Neural cell (in vitro differentiated cells): ENCODE data around the gene ASCC1.

ENCODE experiments used
- EP300 ChIP-seq: fragments of 450-650 bp; conservative IDR thresholded peaks from 2 replicates; pipeline ENCODE4 v1.6.1; 2014; ENCODE audit warnings: antibody characterized with exemption, mild to moderate bottlenecking, moderate library complexity; ENCODE audit not compliant: poor library complexity, severe bottlenecking
- EZH2 ChIP-seq: fragments of 200-600, 300-800 bp; shearing (Covaris generic), sonication (generic); IDR thresholded peaks from 2 replicates; pipeline ENCODE4 v1.6.1; 2014; ENCODE audit warnings: antibody characterized with exemption, low read length, borderline replicate concordance, mild to moderate bottlenecking; ENCODE audit not compliant: insufficient read depth, poor library complexity, severe bottlenecking
- MXI1 ChIP-seq: fragments of 450-650 bp; conservative IDR thresholded peaks from 2 replicates; pipeline ENCODE4 v1.6.1; 2014; ENCODE audit warnings: antibody characterized with exemption, mild to moderate bottlenecking; ENCODE audit not compliant: poor library complexity, severe bottlenecking
- RAD21 ChIP-seq: fragments of 450-650 bp; conservative IDR thresholded peaks from 2 replicates; pipeline ENCODE4 v1.6.1; 2014; ENCODE audit warnings: antibody characterized with exemption, mild to moderate bottlenecking, moderate library complexity
- SMC3 ChIP-seq: fragments of 450-650 bp; conservative IDR thresholded peaks from 2 replicates; pipeline ENCODE4 v1.6.1; 2014; ENCODE audit warnings: antibody characterized with exemption, mild to moderate bottlenecking, moderate library complexity; ENCODE audit not compliant: poor library complexity
- TAF1 ChIP-seq: IDR thresholded peaks from 2 replicates; pipeline ENCODE4 v1.6.1; 2012; ENCODE audit warnings: low read depth
- TF ChIP-seq, protein P1 (sequence below): fragments of 450-650 bp; IDR thresholded peaks from 2 replicates; pipeline ENCODE4 v1.5.1; 2014; ENCODE audit warnings: antibody characterized with exemption, mild to moderate bottlenecking, moderate library complexity; ENCODE audit not compliant: poor library complexity, severe bottlenecking
- TF ChIP-seq, protein P2 (sequence below): IDR thresholded peaks from 2 replicates; pipeline ENCODE4 v1.6.1; 2012; ENCODE audit warnings: borderline replicate concordance

DNA sequence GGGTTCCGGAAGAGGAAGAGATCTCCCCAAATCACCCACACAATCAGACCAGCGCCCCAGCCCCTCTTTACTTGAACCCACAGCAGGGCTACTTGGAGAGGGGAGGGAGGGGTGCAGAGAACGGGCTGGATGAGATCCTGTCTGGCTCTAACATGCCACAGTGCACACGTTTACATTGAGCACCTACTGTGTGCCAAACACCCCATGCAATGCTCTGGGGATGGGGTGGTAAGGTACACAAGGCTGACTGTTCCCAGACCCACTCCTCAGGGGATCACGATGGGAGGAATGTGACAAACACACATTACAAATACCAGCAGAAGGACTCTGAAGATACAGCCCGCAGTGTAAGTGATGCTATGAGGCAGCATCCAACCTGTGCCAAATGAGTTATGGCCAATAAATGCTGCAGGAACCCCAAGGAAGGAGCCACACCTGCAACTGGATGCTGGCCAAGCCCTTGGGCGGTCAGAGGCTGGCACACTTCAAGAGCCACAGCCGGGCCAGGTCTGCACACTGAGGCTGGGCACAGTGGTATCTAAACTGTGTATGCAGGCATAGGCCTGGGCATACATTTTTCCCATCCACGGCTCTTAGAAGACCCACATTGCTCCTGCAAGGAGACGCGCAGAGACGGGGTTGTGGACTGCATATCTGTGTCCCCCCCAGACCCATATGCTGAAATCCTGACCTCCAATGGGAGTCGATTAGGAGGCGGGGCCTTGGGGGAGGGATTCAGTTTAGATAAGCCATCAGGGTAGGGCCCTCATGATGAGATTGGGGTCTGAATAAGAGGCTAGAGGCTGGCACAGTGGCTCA is 134.1 kb downstream of the ASCC1 start:
- TF ChIP-seq, protein P1, sequence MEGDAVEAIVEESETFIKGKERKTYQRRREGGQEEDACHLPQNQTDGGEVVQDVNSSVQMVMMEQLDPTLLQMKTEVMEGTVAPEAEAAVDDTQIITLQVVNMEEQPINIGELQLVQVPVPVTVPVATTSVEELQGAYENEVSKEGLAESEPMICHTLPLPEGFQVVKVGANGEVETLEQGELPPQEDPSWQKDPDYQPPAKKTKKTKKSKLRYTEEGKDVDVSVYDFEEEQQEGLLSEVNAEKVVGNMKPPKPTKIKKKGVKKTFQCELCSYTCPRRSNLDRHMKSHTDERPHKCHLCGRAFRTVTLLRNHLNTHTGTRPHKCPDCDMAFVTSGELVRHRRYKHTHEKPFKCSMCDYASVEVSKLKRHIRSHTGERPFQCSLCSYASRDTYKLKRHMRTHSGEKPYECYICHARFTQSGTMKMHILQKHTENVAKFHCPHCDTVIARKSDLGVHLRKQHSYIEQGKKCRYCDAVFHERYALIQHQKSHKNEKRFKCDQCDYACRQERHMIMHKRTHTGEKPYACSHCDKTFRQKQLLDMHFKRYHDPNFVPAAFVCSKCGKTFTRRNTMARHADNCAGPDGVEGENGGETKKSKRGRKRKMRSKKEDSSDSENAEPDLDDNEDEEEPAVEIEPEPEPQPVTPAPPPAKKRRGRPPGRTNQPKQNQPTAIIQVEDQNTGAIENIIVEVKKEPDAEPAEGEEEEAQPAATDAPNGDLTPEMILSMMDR, result no peak
- TF ChIP-seq RAD21 (no peak), SMC3 (no peak), EP300 (no peak), EZH2 (no peak), TAF1 (no peak), MXI1 (no peak)
- TF ChIP-seq, protein P2, sequence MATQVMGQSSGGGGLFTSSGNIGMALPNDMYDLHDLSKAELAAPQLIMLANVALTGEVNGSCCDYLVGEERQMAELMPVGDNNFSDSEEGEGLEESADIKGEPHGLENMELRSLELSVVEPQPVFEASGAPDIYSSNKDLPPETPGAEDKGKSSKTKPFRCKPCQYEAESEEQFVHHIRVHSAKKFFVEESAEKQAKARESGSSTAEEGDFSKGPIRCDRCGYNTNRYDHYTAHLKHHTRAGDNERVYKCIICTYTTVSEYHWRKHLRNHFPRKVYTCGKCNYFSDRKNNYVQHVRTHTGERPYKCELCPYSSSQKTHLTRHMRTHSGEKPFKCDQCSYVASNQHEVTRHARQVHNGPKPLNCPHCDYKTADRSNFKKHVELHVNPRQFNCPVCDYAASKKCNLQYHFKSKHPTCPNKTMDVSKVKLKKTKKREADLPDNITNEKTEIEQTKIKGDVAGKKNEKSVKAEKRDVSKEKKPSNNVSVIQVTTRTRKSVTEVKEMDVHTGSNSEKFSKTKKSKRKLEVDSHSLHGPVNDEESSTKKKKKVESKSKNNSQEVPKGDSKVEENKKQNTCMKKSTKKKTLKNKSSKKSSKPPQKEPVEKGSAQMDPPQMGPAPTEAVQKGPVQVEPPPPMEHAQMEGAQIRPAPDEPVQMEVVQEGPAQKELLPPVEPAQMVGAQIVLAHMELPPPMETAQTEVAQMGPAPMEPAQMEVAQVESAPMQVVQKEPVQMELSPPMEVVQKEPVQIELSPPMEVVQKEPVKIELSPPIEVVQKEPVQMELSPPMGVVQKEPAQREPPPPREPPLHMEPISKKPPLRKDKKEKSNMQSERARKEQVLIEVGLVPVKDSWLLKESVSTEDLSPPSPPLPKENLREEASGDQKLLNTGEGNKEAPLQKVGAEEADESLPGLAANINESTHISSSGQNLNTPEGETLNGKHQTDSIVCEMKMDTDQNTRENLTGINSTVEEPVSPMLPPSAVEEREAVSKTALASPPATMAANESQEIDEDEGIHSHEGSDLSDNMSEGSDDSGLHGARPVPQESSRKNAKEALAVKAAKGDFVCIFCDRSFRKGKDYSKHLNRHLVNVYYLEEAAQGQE, result no peak
